ENCODE data around the gene GALNT6. TPM values are rescaled to one million over a fixed set of nuclear protein-coding genes. Genes with fewer than 3 reads are reported as not detected.
"Not testable (repeated sequence)": the region's sequence is repeated elsewhere in the genome, so short reads cannot be mapped to it uniquely, and the experiment has no call there.

The GALNT6 gene
- polyA plus RNA-seq, 3 donors, result 4.5 to 5.5 (median 5.3) TPM

DNA sequence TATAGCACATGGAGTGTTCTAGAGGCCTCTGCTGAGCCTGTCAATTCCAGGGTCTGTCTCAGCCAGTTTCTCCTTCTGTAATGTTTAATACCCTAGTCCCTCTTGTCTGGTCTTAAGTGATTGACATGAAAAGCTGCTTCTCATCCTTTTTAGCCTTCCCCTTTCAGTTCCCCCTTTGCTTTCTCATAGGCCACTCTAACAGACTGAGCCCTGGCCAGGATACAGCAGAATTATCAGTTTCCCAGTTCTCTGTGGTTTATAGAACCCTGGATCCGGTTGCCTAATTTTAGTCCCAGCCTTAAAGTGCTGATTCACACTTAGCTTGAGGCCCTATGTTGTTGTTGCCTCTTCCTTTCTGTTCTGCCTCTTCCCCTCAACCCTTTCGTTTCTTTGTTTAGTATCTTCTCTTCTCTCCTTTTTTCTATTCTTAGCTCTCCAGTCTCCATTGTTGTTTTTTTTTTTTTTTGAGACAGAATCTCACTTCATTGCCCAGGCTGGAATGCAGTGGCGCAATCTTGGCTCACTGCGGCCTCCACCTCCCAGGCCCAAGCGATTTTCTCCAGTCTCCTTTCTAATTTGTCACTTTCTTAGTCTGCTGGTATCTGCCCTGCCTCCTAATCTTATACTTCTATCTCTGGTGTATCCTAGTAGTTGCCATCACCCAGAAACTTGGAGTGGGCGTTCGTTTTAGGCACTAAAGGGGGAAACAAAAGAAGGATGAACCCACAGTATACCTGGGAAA is 64.3 kb downstream of the GALNT6 start:
- DNase-seq (ENCODE audit: low read depth in 3 of 3, low spot score in 2 of 3), result no peak

DNA sequence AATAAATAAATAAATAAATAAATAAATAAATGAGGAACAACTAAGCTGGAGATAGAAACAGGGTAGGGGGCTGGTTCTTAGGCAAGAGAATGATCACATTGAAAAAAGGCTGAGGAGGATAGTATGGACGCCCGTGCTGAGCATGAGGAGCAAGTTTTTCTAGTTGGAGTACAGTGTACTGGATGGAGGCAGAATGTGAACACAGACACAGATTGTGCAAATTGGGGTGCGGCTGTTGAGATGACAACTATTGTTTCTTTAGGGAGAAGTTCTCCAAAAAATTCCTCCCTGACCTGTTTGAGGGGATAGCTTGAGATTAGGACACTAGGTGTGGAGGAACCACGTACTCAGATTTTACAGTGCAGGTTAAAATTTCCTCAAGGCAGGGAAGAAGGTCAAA is 66.3 kb downstream of the GALNT6 start:
- no peak for DNase-seq (ENCODE audit: low read depth in 3 of 3, low spot score in 2 of 3)

DNA sequence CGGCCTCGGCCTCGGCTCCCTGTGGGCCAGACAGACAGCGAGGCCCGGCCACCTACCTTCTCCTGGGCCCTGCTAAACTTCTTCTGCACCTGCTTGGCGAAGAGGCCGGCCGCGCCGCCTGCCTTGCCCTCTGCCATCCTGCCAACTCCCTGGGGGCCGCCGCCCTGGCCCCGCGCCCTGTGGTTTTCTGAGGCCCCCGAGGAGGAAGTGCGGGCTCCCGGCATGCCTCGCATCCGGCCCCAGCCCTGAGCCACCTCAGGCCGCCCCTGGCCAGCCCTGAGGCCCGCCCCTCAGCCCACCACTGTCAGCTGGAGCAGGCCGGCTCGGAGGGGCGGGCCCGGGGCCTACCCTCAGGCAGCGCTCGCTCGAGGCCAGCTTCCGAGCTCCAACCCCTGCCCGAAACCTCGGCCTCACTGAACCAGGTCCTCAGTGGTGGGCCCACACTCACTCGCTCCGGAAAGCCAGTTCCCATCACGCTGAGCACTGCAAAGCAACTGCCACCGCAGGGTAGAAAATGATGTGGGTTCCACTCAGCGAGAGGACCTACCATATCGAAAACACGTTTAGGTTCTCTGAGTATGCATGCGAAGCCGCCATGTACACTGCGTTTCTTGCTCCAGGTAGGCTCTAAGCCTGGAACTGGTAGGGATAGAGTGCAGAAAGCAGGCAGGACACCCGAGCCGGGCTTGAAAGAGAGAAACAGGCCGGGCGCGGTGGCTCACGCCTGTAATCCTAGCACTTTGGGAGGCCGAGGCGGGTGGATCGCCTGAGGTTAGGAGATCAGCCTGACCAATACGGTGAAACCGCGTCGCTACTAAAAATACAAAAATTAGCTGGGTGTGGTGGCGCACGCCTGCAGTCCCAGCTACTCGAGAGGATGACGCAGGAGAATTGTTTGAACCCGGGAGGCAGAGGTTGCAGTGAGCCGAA is 67.0 kb downstream of the GALNT6 start, which contains the start of gene BIN2:
BIN2 (minus strand) TSS at position 209 of the 930 bp plus-strand sequence; CDS start at position 137, 72 bp downstream.
- no peak for DNase-seq (ENCODE audit: low read depth in 3 of 3, low spot score in 2 of 3)

DNA sequence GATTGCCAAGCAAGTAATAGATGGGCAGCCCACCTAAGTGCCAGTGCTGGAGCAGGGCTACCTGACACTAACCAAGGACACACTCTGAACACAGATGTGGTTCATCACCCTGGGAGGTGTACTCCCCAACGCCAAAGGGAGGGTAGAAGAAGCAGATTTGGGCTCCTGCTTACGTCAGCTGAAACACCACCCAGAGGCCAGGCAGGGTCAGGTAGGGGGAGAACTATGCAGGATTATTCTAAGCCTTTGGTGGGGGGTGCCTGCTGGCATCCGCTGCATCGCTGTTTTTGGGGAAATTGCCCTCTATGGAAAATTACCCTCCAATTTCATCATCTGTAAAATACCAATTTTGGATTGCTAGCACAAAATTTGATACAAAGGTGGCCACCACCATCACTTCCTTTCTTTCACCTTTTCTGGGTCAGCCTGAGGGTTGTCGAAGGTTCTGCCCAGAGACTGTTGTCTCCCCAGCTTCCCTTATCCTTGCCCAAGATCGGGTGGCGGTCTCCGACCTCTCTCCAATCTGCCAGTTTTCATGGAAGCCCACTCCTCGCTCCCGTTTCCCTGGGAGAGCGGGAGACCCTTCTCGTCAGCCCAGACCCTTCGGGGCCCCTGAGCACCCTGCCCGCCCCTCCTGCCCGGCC is 67.8 kb downstream of the GALNT6 start:
- no peak for DNase-seq (ENCODE audit: low read depth in 3 of 3, low spot score in 2 of 3)

- DNase-seq (ENCODE audit: low read depth in 3 of 3, low spot score in 2 of 3), result no peak
Measured at GRCh38 chr12:51322452-51322851, 68.8 kb downstream of the GALNT6 start.

GRCh38 chr12:51321882-51322281 is 69.3 kb downstream of the GALNT6 start:
- DNase-seq (ENCODE audit: low read depth in 3 of 3, low spot score in 2 of 3), result no peak

GRCh38 chr12:51320695-51321320 is 70.4 kb downstream of the GALNT6 start:
- DNase-seq (ENCODE audit: low read depth in 3 of 3, low spot score in 2 of 3), result no peak

DNA sequence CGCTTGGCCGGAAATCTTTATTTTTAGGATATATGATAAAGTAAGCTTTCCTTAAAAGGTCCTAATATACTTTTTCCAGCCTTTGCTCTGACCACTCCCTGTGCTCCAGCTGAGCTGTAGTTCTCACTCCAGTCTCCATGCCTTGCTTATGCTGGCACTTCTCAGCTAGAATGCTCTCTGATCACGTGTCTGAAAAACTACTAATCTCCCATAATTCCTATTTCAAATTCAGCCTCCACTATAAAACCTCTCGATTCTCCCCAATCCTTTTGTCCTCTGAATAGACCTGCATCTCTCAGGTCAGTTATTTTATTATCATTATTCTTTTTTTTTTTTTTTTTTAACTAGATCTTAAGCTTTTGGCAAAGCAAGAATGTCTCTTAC is 70.9 kb downstream of the GALNT6 start:
- no peak for DNase-seq (ENCODE audit: low read depth in 3 of 3, low spot score in 2 of 3)

GRCh38 chr12:51318846-51319599 is 72.2 kb downstream of the GALNT6 start:
- DNase-seq (ENCODE audit: low read depth in 3 of 3, low spot score in 2 of 3), result no peak

GRCh38 chr12:51318057-51318806 is 73.0 kb downstream of the GALNT6 start:
- DNase-seq (ENCODE audit: low read depth in 3 of 3, low spot score in 2 of 3), result not testable (repeated sequence)

DNA sequence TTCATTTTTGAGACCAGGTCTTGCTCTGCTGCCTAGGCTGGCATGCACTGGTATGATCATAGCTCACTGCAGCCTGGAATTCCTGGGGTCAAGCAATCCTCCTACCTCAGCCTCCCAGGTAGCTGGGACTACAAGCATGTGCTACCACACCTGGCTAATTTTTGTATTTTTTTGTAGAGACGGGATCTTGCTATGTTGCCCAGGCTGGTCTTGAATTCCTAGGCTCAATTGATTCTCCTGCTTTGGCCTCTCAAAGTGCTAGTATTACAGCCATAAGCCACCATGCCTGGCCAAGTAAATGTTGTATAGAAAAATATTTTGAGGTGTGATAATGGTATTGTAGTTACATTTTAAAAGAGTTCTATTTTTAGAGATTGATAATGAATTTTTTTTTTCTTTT is 79.8 kb downstream of the GALNT6 start:
- DNase-seq (ENCODE audit: low read depth in 3 of 3, low spot score in 2 of 3), result no peak

DNA sequence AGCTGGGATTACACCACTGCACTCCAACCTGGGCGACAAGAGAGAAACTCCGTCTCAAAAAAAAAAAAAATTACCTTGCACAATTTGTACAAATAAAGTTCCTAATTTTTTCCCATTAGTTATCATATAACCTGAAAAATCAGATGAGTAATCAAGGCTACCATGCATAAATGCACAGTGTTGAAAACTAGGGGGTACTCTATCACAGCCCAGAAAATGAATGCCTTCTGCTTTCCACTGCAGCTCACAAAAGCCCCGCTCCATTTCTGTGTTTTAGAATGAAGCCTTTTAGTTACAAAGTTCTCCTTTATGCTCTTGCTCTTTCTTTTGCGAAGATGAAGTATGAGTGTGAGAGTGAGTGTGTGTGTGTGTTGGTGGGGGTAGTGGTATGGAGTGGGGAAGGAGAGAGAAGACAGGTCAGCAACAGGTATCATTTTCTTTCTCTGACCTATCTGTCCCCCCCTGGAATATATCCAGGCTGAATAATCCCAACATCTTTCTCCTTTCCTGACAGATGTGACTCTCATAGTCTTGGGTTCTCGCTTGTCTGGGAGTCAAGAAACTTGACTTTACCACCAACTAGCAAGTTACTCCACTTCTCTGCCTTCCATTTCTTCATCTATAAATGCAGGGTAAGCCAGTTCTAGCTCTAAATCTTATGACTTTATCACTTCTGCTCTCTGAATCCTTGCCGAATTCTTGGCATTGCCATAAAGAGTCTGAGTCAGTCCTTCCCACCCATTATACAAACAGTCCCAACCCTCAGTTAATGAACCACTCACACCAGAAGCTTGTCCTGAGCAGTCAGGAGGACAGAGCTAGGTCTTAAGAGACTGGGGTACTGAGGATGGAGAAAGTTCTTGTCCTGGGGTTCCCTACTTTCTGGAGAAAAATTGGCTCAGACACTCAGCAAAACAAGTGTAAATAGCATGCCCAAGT is 83.3 kb downstream of the GALNT6 start:
- DNase-seq (ENCODE audit: low read depth in 3 of 3, low spot score in 2 of 3), result no peak

DNA sequence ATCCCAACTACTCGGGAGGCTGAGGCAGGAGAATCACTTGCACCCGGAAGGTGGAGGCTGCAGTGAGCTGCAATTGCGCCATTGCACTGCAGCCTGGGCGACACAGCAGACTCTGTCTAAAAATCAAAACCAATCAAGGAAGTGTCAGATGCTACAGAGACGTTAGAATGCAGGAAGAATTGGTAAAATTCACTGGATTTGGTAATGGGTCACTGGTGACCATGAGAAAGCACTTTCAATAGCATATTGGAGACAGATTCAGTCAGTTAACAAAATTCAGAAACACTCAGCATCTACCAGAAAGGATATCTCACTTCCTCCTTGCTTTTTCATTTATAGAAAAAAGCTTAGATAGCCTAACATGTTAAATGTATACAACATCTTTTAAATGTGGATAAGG is 84.7 kb downstream of the GALNT6 start:
- no peak for DNase-seq (ENCODE audit: low read depth in 3 of 3, low spot score in 2 of 3)

Other genes starting within 250 kb of the GALNT6 start
- gene TFCP2, start 218.3 kb downstream of the GALNT6 start, polyA plus RNA-seq (ENCODE audit: insufficient read length in 3 of 3), result 10 to 100 TPM; 56.6 to 59.6 (median 58.6) TPM
- 1 to 10 TPM; 6.2 to 6.7 (median 6.2) TPM for gene POU6F1, start 173.3 kb downstream of the GALNT6 start, polyA plus RNA-seq (ENCODE audit: insufficient read length in 3 of 3)
- 100 to 1,000 TPM; 316 to 335 (median 325) TPM for gene DAZAP2, start 152.6 kb downstream of the GALNT6 start, polyA plus RNA-seq (ENCODE audit: insufficient read length in 3 of 3)
- gene SMAGP, start 121.0 kb downstream of the GALNT6 start, polyA plus RNA-seq (ENCODE audit: insufficient read length in 3 of 3), result 10 to 100 TPM; 25.4 to 25.9 (median 25.4) TPM
- 1 to 10 TPM; 3.1 to 4.2 (median 3.7) TPM for gene BIN2, start 67.2 kb downstream of the GALNT6 start, polyA plus RNA-seq (ENCODE audit: insufficient read length in 3 of 3)
- gene CELA1, start 44.7 kb downstream of the GALNT6 start, polyA plus RNA-seq (ENCODE audit: insufficient read length in 3 of 3), result not detected
- gene SLC4A8, start 33.4 kb upstream of the GALNT6 start, polyA plus RNA-seq (ENCODE audit: insufficient read length in 3 of 3), result 1 to 10 TPM; 2.7 to 4.1 (median 3.3) TPM
- 1 to 10 TPM; 1.7 to 2.6 (median 1.8) TPM for gene SCN8A, start 199.8 kb upstream of the GALNT6 start, polyA plus RNA-seq (ENCODE audit: insufficient read length in 3 of 3)